ENCODE data around the gene YARS2. TPM values are rescaled to one million over a fixed set of nuclear protein-coding genes. Genes with fewer than 3 reads are reported as not detected.

The YARS2 gene
- total and polyA plus RNA-seq, 2 of the 13 experiments (the other 11 are each of a cell fraction or from before 2014, with no cell fraction given): 17.9 to 39.6 TPM

DNA sequence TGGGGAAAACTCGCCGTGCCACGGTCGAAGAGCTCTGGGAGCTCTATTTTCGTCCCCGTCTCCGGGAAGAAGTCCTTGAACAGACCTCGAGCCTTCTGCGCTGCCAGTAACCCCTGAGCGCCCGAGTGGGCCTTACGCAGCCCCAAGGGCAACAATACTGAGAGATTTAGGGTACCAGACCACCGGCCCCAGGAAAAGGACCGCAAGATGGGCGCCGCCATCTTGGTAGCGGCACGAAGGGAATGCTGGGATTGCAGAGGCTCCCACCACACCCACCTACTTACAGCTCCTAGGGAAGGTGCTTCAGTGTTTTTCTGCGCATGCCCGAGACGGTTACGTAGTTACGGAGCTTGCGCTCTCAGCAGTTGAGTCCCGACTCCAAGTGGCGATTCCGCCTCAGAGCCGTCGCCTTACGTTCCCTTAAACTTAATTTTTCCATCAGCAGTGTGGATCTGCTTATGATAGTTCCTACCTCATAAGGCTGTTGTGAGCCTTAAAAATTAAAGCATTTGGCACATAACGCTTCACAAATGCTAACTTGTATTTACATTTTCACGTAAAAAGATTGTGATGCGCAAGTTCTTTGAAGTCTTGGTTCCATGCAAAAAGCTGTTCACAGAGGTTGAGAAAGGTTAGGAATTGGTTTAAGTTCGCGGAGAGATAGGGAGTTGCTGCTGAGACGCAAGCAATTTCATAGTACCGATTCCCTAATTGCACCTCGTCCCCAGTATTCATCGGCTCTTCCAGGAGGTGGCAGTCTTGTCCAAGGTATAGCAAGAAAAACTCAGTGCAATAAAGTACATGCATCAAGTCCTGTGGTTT lies at the start of gene YARS2 (continued):
- TF ChIP-seq, protein P1, sequence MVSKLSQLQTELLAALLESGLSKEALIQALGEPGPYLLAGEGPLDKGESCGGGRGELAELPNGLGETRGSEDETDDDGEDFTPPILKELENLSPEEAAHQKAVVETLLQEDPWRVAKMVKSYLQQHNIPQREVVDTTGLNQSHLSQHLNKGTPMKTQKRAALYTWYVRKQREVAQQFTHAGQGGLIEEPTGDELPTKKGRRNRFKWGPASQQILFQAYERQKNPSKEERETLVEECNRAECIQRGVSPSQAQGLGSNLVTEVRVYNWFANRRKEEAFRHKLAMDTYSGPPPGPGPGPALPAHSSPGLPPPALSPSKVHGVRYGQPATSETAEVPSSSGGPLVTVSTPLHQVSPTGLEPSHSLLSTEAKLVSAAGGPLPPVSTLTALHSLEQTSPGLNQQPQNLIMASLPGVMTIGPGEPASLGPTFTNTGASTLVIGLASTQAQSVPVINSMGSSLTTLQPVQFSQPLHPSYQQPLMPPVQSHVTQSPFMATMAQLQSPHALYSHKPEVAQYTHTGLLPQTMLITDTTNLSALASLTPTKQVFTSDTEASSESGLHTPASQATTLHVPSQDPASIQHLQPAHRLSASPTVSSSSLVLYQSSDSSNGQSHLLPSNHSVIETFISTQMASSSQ (IDR thresholded peaks at IDR 0.05; ENCODE audit: low read depth): no peak
- TF ChIP-seq, protein P1 (CRISPR knock-in tag; IDR thresholded peaks at IDR 0.05; ENCODE audit: borderline replicate concordance): no peak
- peak; percentile 81 for TF ChIP-seq ZFY (CRISPR knock-in tag; IDR thresholded peaks at IDR 0.05)
- no peak for TF ChIP-seq KLF15 (CRISPR knock-in tag; IDR thresholded peaks at IDR 0.05; ENCODE audit: borderline replicate concordance)
- no peak for TF ChIP-seq ZNF557 (CRISPR knock-in tag; IDR thresholded peaks at IDR 0.05)
- TF ChIP-seq BCL6 (CRISPR knock-in tag; IDR thresholded peaks at IDR 0.05): peak; percentile 38
- TF ChIP-seq SUZ12 (IDR thresholded peaks at IDR 0.05; ENCODE audit: low read depth, low read length): peak; percentile 29; the same call in 1 of the 2 replicates
- 0 out of 2 replicates have a peak, but pooled peaks have one; percentile 44 for TF ChIP-seq ZNF362 (CRISPR knock-in tag; IDR thresholded peaks at IDR 0.05; ENCODE audit: borderline replicate concordance)
- no peak for TF ChIP-seq IRX3 (CRISPR knock-in tag; IDR thresholded peaks at IDR 0.05; ENCODE audit: borderline replicate concordance, low read depth)
- TF ChIP-seq DNMT3B (CRISPR knock-in tag; conservative IDR thresholded peaks at IDR 0.05): no peak
- TF ChIP-seq ADNP (CRISPR knock-in tag; IDR thresholded peaks at IDR 0.05): no peak
- no peak for TF ChIP-seq SETDB1 (CRISPR knock-in tag; IDR thresholded peaks at IDR 0.05; ENCODE audit: borderline replicate concordance)
- peak; percentile 91 for TF ChIP-seq RBM39 (IDR thresholded peaks at IDR 0.05; ENCODE audit: low read depth, low read length, poor library complexity, severe bottlenecking)
- TF ChIP-seq, protein P2, sequence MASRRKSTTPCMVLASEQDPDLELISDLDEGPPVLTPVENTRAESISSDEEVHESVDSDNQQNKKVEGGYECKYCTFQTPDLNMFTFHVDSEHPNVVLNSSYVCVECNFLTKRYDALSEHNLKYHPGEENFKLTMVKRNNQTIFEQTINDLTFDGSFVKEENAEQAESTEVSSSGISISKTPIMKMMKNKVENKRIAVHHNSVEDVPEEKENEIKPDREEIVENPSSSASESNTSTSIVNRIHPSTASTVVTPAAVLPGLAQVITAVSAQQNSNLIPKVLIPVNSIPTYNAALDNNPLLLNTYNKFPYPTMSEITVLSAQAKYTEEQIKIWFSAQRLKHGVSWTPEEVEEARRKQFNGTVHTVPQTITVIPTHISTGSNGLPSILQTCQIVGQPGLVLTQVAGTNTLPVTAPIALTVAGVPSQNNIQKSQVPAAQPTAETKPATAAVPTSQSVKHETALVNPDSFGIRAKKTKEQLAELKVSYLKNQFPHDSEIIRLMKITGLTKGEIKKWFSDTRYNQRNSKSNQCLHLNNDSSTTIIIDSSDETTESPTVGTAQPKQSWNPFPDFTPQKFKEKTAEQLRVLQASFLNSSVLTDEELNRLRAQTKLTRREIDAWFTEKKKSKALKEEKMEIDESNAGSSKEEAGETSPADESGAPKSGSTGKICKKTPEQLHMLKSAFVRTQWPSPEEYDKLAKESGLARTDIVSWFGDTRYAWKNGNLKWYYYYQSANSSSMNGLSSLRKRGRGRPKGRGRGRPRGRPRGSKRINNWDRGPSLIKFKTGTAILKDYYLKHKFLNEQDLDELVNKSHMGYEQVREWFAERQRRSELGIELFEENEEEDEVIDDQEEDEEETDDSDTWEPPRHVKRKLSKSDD (CRISPR knock-in tag; IDR thresholded peaks at IDR 0.05; ENCODE audit: low read depth): 0 out of 2 replicates have a peak, but pooled peaks have one; percentile 28
- no peak for TF ChIP-seq NRL (CRISPR knock-in tag; IDR thresholded peaks at IDR 0.05; ENCODE audit: borderline replicate concordance)

Measured in HepG2 (cell line).